HEK293T (cell line): ENCODE results near the gene KRTAP20-2.

Source experiments
- ARNT ChIP-seq: fragments of 450-650 bp; IDR thresholded peaks from 2 replicates; pipeline ENCODE4 v1.6.1; 2017; ENCODE audit warnings: mild to moderate bottlenecking
- BHLHE40 ChIP-seq: fragments of 450-650 bp; IDR thresholded peaks from 2 replicates; pipeline ENCODE4 v1.6.1; 2016; ENCODE audit warnings: mild to moderate bottlenecking, moderate library complexity, borderline replicate concordance
- ELF4 ChIP-seq: fragments of 450-650 bp; IDR thresholded peaks from 2 replicates; pipeline ENCODE4 v1.6.1; 2017; ENCODE audit warnings: antibody characterized with exemption
- FOXA1 ChIP-seq: fragments of 450-650 bp; IDR thresholded peaks from 2 replicates; pipeline ENCODE4 v1.6.1; 2016; ENCODE audit warnings: mild to moderate bottlenecking
- FOXK2 ChIP-seq: fragments of 450-650 bp; IDR thresholded peaks from 2 replicates; pipeline ENCODE4 v1.6.1; 2016; ENCODE audit warnings: mild to moderate bottlenecking
- FOXM1 ChIP-seq: fragments of 450-650 bp; IDR thresholded peaks from 2 replicates; pipeline ENCODE4 v1.6.1; 2017; ENCODE audit warnings: mild to moderate bottlenecking, borderline replicate concordance
- HDGF ChIP-seq: fragments of 450-650 bp; IDR thresholded peaks from 2 replicates; pipeline ENCODE4 v1.6.1; 2017; ENCODE audit warnings: antibody characterized with exemption, borderline replicate concordance
- L3MBTL2 ChIP-seq: fragments of 450-650 bp; conservative IDR thresholded peaks from 2 replicates; pipeline ENCODE4 v1.6.1; 2016; ENCODE audit warnings: mild to moderate bottlenecking
- NFRKB ChIP-seq: fragments of 450-650 bp; IDR thresholded peaks from 2 replicates; pipeline ENCODE4 v1.6.1; 2016; ENCODE audit warnings: mild to moderate bottlenecking, moderate library complexity
- SP1 ChIP-seq: fragments of 450-650 bp; IDR thresholded peaks from 2 replicates; pipeline ENCODE4 v1.6.1; 2017
- SUZ12 ChIP-seq: fragments of 450-650 bp; IDR thresholded peaks from 2 replicates; pipeline ENCODE4 v1.6.1; 2016; ENCODE audit warnings: mild to moderate bottlenecking
- TARDBP ChIP-seq: fragments of 450-650 bp; IDR thresholded peaks from 2 replicates; pipeline ENCODE4 v1.6.1; 2016
- ZNF384 ChIP-seq: fragments of 450-650 bp; IDR thresholded peaks from 2 replicates; pipeline ENCODE4 v1.6.1; 2016
- TF ChIP-seq, protein P1 (sequence below): fragments of 450-650 bp; IDR thresholded peaks from 2 replicates; pipeline ENCODE4 v1.6.1; 2016

DNA sequence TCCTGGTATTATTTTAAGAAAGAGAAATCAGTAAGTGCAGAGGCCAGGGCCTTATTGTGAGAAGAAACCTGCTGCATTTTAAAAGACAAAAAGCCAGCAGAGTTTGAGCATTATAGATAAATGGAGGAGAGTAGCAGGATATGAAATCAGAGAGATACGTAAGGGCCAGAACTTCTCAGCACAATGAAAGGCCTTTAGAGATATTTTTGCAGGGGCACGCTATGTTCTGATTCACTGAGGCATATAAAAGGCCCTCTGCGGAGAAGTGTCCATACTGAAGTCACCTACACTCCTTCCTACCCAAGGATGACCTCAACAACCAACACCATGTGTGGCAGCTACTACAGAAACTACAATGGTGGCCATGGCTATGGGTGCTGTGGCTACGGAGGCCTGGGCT is 42.9 kb upstream of the KRTAP20-2 start, which contains the start of gene KRTAP6-3:
- TF ChIP-seq, protein P1, sequence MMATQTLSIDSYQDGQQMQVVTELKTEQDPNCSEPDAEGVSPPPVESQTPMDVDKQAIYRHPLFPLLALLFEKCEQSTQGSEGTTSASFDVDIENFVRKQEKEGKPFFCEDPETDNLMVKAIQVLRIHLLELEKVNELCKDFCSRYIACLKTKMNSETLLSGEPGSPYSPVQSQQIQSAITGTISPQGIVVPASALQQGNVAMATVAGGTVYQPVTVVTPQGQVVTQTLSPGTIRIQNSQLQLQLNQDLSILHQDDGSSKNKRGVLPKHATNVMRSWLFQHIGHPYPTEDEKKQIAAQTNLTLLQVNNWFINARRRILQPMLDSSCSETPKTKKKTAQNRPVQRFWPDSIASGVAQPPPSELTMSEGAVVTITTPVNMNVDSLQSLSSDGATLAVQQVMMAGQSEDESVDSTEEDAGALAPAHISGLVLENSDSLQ = no peak
- TF ChIP-seq FOXM1 = no peak
- TF ChIP-seq ZNF384 = no peak
- no peak for TF ChIP-seq ARNT
- TF ChIP-seq SP1 = no peak
- TF ChIP-seq SUZ12 = no peak
- TF ChIP-seq ELF4 = no peak
- no peak for TF ChIP-seq L3MBTL2
- no peak for TF ChIP-seq BHLHE40
- no peak for TF ChIP-seq NFRKB
- no peak for TF ChIP-seq TARDBP
- no peak for TF ChIP-seq HDGF
- TF ChIP-seq FOXK2 = no peak
- no peak for TF ChIP-seq FOXA1
